GM13977 (cell line): ENCODE measurements around the gene CLCNKA.

Experiments used
- DNase-seq: peaks from one replicate; pipeline ENCODE4 v3.0.0; 2012; ENCODE audit warnings: low spot score
- CTCF ChIP-seq: IDR thresholded peaks from 2 replicates; pipeline ENCODE4 v1.5.1; 2012; ENCODE audit warnings: mild to moderate bottlenecking, control low read depth; ENCODE audit not compliant: insufficient read depth; ENCODE audit errors: extremely low read depth, missing control alignments
- in situ Hi-C: fragments of 300-500 bp; cut with MboI; formaldehyde crosslinking; loops from one replicate; pipeline ENCODE4 v1.12.0; 2022; ENCODE audit warnings: low sequenced_read_pairs, low pct_unique_long_range_greater_than_20kb, mixed read lengths, inconsistent platforms; ENCODE audit not compliant: unreplicated experiment

The CLCNKA gene

GRCh38 chr1:16043521-16043920 is 21.7 kb downstream of the CLCNKA start, which contains the start of gene CLCNKB:
TSS of gene CLCNKB (plus strand) at chr1:16043782. CDS start at chr1:16044493, 711 bp downstream.
- no peak for TF ChIP-seq CTCF
- in situ Hi-C loops, result no loop called here
- DNase-seq, result no peak

- no peak for TF ChIP-seq CTCF
- in situ Hi-C loops, result no loop called here
- no peak for DNase-seq
Observed at GRCh38 chr1:16043950-16044349, 22.1 kb downstream of the CLCNKA start.

GRCh38 chr1:16046842-16047241 is 25.0 kb downstream of the CLCNKA start:
- DNase-seq, result no peak
- TF ChIP-seq CTCF, result no peak
- in situ Hi-C loops, result no loop called here

- TF ChIP-seq CTCF, result no peak
- in situ Hi-C loops, result no loop called here
- DNase-seq, result no peak
Observed at GRCh38 chr1:16047791-16048475, 26.1 kb downstream of the CLCNKA start.

GRCh38 chr1:16048573-16049189 is 26.8 kb downstream of the CLCNKA start:
- in situ Hi-C loops, result no loop called here
- DNase-seq, result no peak
- peak; percentile 8 for TF ChIP-seq CTCF

GRCh38 chr1:16050328-16050727 is 28.5 kb downstream of the CLCNKA start:
- TF ChIP-seq CTCF, result no peak
- DNase-seq, result no peak
- in situ Hi-C loops, result no loop called here
